Effector memory CD8-positive, alpha-beta T cell (primary cell): ENCODE data around the gene MACROD2.

Source experiments
- ATAC-seq: fragments of 150-1000 bp; cut with Tn5 transposase; replicated peaks from 2 replicates; pipeline ENCODE4 v1.10.0; 2021; ENCODE audit warnings: mild to moderate bottlenecking, moderate library complexity
- DNase-seq, 3 experiments: peaks; one replicate each; pipeline ENCODE4 v3.0.0; 2021
- H3K27ac Mint-ChIP-seq, 2 donors: one replicate each; pipeline ENCODE4 v1.8.0; 2022; ENCODE audit warnings: mild to moderate bottlenecking in 2 of 2, mixed read lengths in 2 of 2, moderate library complexity in 2 of 2
- H3K27me3 Mint-ChIP-seq, 2 donors: one replicate each; pipeline ENCODE4 v1.8.0; 2022; ENCODE audit warnings: mixed read lengths in 2 of 2
- H3K36me3 Mint-ChIP-seq: one replicate; pipeline ENCODE4 v1.8.0; 2022; ENCODE audit warnings: mild to moderate bottlenecking, moderate library complexity, mixed read lengths; ENCODE audit not compliant: insufficient read depth
- H3K4me1 Mint-ChIP-seq, 2 donors: one replicate each; pipeline ENCODE4 v1.8.0; 2022; ENCODE audit warnings: low read depth in 2 of 2, mixed read lengths in 2 of 2
- H3K4me3 Mint-ChIP-seq, 2 donors: one replicate each; pipeline ENCODE4 v1.8.0; 2022; ENCODE audit warnings: mild to moderate bottlenecking in 2 of 2, mixed read lengths in 2 of 2, moderate library complexity in 2 of 2
- H3K9me3 Mint-ChIP-seq, 2 donors: one replicate each; pipeline ENCODE4 v1.8.0; 2022; ENCODE audit warnings: mixed read lengths in 2 of 2

The MACROD2 gene

DNA sequence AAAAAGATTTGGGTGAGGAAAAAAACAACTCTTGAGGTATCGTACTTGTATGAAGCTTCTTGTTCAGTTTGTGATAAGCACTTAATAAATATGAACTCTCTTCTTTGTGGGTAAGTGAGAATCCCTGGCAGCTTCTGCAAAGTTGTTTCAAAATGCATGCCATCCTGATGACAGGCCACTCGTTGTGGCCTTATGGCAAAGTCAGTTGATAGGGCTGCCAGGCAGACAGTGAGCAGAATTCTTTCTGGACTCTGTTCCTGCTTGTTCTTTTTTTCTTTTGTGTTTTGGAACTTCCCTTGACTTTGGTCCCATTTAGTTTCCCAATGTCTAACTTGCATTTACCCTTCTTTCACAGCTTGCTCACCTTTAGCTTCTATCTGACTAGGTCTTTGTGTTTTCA, 1325.6 kb downstream of the MACROD2 start:
- no peak for DNase-seq
- H3K27ac Mint-ChIP-seq, result no peak overlapping the region
- H3K9me3 Mint-ChIP-seq, result peaks cover 3 to 20% of the 10 kb centered on the region in 2 donors
- H3K4me3 Mint-ChIP-seq, result no peak overlapping the region
- no peak for ATAC-seq
- H3K4me1 Mint-ChIP-seq, result no peaks in the 10 kb centered on the region
- peaks cover 4% of the 10 kb centered on the region for H3K36me3 Mint-ChIP-seq
- no peaks in the 10 kb centered on the region for H3K27me3 Mint-ChIP-seq

DNA sequence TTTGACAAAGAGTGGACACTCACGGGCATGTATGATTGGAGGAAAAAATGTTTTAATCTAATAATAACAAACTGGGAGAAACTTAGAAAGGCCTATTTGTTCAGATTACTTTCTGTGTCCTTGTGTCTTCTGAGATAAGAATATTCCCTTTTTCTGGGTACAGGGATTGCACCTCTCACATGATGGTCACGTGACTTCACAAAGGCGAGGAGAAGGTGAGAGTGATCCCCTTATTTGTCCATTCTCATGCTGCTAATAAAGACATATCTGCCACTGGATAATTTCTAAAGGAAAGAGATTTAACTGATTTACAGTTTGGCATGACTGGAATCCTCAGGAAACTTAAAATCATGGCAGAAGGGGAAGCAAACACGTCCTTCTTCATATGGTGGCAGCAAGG, 1331.8 kb downstream of the MACROD2 start:
- no peak overlapping the region for H3K27ac Mint-ChIP-seq
- ATAC-seq (no peak), DNase-seq (no peak)
- no peak overlapping the region for H3K4me3 Mint-ChIP-seq
- no peaks in the 10 kb centered on the region for H3K27me3 Mint-ChIP-seq
- H3K4me1 Mint-ChIP-seq, result no peaks in the 10 kb centered on the region
- H3K36me3 Mint-ChIP-seq, result peaks cover 4% of the 10 kb centered on the region
- H3K9me3 Mint-ChIP-seq, result peaks cover 4 to 13% of the 10 kb centered on the region in 2 donors

DNA sequence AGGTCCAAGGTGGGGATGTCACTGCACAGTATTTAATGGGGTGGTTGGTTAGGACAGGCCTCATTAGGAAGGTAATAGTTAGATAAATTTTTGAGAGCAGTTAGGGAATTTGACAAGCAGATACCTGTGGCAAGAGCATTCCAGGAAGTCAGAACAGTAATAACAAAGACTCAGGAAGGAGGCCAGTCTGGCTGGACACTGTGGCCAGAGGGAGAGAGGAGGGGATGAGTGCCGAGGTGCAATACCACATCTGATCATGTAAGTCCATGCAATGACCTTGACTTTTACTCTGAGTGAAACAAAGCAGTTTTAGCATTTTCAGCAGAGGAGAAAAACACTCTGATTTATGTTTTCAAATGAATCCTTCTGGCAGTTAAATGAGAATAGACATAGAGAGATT, 1332.8 kb downstream of the MACROD2 start:
- Mint-ChIP-seq H3K27me3 (no peaks in the 10 kb centered on the region), H3K9me3 (peaks cover 4 to 13% of the 10 kb centered on the region in 2 donors), H3K4me1 (no peaks in the 10 kb centered on the region), H3K27ac (no peak overlapping the region), H3K4me3 (no peak overlapping the region), H3K36me3 (peaks cover 4% of the 10 kb centered on the region)
- ATAC-seq (no peak), DNase-seq (no peak)

DNA sequence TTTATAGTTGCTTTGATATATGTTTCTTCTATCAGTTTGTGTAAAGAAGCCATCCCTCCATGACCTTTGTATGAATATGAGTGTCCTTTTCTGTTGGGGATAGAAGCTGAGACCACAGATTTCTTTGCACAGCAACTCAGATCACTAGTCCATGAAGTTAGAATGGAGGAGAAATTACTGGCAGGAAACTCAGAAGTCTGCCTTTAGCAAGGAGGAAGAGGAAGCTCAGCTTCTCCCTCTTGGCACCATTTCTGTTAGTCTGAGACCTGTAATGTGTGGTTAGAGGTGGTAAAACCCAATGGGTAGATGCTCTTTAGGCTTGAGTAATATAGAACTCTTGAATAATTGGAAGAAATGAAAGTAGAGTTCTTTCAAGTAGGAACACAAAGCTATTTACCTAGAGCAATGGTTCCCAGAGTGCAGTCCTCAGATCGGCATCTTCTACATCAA, 1337.4 kb downstream of the MACROD2 start:
- H3K9me3 Mint-ChIP-seq, result peaks cover under 1 to 1% of the 10 kb centered on the region in 2 donors
- H3K36me3 Mint-ChIP-seq, result no peaks in the 10 kb centered on the region
- H3K4me1 Mint-ChIP-seq, result no peaks in the 10 kb centered on the region
- DNase-seq (no peak), ATAC-seq (no peak)
- H3K27ac Mint-ChIP-seq, result no peak overlapping the region
- no peaks in the 10 kb centered on the region for H3K27me3 Mint-ChIP-seq
- no peak overlapping the region for H3K4me3 Mint-ChIP-seq

DNA sequence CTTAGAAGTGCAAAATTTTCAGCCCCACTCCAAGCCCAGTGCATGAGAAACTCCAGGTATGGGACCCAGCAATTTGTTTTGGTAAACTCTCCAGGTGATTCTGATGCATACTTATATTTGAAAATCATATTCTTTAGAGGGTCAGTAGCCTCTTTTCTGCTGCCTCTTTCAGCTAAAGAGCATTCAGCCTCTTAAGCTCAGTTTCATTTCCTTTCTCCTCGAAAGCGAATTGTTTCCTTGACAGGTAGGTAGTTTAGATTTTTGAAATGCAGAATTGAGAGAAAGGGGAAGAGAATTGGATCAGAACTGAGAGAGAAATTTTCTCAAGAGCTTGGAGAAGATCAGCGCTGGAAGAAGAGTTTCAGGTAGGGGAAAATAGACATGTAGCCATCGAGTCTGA, 1337.9 kb downstream of the MACROD2 start:
- H3K27me3 Mint-ChIP-seq, result no peaks in the 10 kb centered on the region
- H3K4me1 Mint-ChIP-seq, result no peaks in the 10 kb centered on the region
- H3K27ac Mint-ChIP-seq, result no peak overlapping the region
- no peak for DNase-seq
- no peaks in the 10 kb centered on the region for H3K36me3 Mint-ChIP-seq
- peaks cover 1 to 5% of the 10 kb centered on the region in 2 donors for H3K9me3 Mint-ChIP-seq
- H3K4me3 Mint-ChIP-seq, result no peak overlapping the region
- ATAC-seq, result no peak

DNA sequence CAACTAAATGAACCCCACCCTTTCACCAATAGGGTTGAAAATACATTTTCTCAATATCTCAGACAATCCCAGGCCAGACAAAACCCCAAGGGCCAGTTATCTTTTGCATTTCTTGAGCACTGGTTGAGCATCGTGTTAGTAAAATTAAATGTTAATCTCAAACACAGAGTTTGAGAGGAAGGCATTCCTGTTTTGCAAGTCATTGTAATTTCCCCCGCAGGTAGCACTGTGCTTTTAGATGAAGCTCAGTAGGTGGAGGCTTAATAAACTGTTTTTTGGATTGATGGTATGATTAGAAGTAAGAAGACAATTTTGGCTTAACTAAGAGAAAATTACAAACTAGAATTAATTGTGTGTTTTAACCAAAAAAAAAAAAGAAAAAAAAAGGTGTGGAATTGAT, 1340.7 kb downstream of the MACROD2 start:
- Mint-ChIP-seq H3K4me3 (no peak overlapping the region), H3K9me3 (peaks cover 0 to 7% of the 10 kb centered on the region in 2 donors), H3K27ac (no peak overlapping the region), H3K36me3 (no peaks in the 10 kb centered on the region), H3K4me1 (no peaks in the 10 kb centered on the region), H3K27me3 (no peaks in the 10 kb centered on the region)
- ATAC-seq (no peak), DNase-seq (no peak)

DNA sequence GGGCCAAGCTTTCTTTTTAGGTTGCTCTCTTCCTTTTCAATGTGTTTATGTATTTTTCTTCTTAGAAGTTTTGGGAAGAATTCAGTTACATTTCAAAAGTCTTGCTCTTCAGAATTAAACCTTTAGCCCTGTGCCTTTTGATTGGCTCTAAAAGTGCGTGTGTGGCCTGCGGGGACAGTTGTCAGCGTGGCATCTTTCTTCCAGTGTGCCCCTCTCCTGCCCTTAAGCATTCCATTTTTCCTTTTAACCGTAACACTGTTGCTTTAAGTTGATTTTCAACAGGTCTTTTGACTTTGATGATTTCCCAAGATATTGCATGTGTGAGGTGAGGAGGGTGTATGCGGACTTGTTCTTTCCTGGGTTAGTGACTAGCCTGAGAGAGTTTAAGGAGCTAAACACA, 1341.2 kb downstream of the MACROD2 start:
- H3K27me3 Mint-ChIP-seq, result no peaks in the 10 kb centered on the region
- no peak for ATAC-seq
- H3K4me3 Mint-ChIP-seq, result no peak overlapping the region
- no peaks in the 10 kb centered on the region for H3K36me3 Mint-ChIP-seq
- no peak for DNase-seq
- peaks cover 0 to 7% of the 10 kb centered on the region in 2 donors for H3K9me3 Mint-ChIP-seq
- H3K4me1 Mint-ChIP-seq, result no peaks in the 10 kb centered on the region
- no peak overlapping the region for H3K27ac Mint-ChIP-seq

DNA sequence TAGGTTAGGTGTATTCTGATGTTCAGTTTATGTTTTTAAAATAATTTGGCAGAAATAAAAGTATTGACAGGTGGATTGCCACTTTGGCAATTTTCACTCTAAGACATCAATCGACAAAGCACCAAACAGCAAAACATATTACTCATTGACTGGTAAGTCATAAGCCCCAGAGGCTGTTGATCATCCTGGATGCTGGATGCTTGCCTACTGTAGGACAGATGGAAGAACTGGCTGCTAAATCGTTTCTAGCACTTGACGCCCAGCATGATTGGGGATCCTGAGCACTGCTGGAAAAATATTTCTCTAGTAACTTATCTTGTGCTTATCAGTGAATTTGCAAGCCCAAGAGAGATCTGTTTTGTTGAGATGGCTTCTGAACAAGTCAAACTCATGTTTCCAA, 1343.9 kb downstream of the MACROD2 start:
- Mint-ChIP-seq H3K27me3 (no peaks in the 10 kb centered on the region), H3K4me1 (no peaks in the 10 kb centered on the region), H3K9me3 (peaks cover 3 to 19% of the 10 kb centered on the region in 2 donors), H3K27ac (no peak overlapping the region), H3K36me3 (no peaks in the 10 kb centered on the region), H3K4me3 (no peak overlapping the region)
- DNase-seq, result no peak
- ATAC-seq, result no peak

DNA sequence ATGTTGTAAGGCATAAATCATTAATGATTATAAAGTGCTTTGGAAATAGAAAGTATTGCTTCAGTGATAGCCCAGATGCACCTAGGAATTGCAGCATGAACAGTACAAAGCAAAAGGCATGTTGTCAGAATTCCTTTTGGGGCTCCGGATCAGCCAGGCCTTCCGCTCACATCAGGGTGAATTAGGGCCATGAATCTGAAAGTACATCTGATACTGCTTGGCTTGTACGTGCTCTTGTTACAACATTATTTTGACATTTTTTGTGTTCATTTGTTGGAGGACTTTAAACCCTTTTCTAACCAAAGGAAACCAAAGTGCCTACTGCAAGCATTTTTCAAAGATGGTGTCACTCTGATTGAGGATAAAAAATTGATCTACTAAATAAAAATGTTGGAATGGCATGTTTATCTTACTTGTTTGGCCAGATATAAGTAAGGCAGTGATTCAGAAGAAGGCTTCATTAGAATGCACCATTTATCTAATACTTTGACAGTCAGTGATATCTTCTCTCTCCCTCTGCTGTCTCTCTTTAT, 1347.7 kb downstream of the MACROD2 start:
- DNase-seq (no peak), ATAC-seq (no peak)
- Mint-ChIP-seq H3K27me3 (no peaks in the 10 kb centered on the region), H3K4me1 (no peaks in the 10 kb centered on the region), H3K9me3 (peaks cover 3 to 17% of the 10 kb centered on the region in 2 donors), H3K36me3 (no peaks in the 10 kb centered on the region), H3K27ac (no peak overlapping the region), H3K4me3 (no peak overlapping the region)

DNA sequence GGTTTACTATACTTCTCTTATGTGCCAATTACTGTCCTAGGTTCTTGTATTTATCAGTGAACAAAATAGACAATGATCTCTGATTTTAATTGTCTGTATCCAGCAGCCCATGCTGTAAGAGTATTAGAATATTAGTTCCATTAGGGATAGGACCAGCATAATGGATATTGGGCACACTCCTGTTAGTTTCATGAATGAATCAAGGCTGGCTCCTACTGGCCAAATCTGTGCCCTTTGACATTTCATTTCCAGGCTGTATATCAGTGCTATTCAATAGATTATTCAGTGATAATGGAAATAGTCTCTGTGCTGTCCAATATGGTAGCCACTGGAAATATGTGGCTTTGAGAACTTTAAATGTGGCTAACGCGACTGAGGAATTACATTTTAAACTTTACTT, 1350.0 kb downstream of the MACROD2 start:
- DNase-seq, result no peak

DNA sequence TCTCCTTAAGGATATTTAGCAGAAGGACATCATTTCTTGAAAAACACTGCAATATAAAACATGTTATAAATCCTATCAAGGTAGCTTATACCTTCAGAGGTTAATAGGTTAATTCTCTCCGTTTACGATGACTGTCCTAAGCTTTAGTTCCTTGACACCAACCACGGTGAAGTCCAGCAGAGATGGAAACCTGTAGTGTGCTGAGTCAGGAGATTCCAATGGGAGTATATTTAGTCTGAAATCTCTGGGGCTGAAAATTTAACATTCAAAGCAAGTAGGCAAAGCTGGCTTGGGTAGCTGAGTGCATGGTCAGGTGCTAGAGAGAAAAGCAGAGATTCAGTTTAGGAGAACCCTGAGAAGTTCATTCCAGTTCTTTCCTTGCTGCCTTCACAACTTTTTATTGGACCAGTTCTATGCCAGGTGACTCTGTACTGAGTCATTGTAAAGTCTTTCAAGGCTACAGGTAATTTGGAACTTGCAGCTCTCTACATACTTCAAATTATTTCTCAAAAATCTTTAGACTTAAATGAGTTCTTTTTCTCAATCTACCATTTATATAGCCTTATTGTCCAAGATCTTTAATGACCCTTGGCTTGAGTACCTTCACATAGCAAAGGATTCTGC, 1351.5 kb downstream of the MACROD2 start:
- H3K4me1 Mint-ChIP-seq, result no peaks in the 10 kb centered on the region
- no peak overlapping the region for H3K27ac Mint-ChIP-seq
- ATAC-seq (no peak), DNase-seq (no peak)
- H3K4me3 Mint-ChIP-seq, result no peak overlapping the region
- H3K27me3 Mint-ChIP-seq, result no peaks in the 10 kb centered on the region
- peaks cover 7 to 28% of the 10 kb centered on the region in 2 donors for H3K9me3 Mint-ChIP-seq
- H3K36me3 Mint-ChIP-seq, result peaks cover 5% of the 10 kb centered on the region

More for the DNA sequence above, 1350.0 kb downstream of the MACROD2 start:
- Mint-ChIP-seq H3K27ac (no peak overlapping the region), H3K36me3 (peaks cover 5% of the 10 kb centered on the region), H3K27me3 (no peaks in the 10 kb centered on the region), H3K4me1 (no peaks in the 10 kb centered on the region), H3K9me3 (peaks cover 7 to 28% of the 10 kb centered on the region in 2 donors), H3K4me3 (no peak overlapping the region)
- ATAC-seq, result no peak

DNA sequence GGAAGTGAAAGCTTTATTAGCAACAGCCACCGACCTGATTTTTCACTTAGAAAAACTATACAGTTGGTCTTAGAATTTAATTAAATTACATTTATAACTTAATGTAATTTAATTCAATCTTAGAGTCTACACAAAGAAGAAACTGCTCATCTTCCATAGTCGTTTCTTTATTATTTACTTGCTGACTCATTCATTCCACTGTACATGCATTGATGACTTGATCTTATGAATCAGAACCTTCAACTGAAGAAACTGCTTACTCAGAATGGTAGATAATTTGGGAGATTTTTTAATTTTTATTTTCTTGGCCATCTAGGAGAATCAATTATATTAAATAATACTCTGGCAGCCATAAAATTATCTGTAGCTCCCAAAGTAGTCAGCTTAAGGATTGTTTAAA, 1363.7 kb downstream of the MACROD2 start:
- ATAC-seq (no peak), DNase-seq (no peak)
- H3K4me1 Mint-ChIP-seq, result no peaks in the 10 kb centered on the region
- no peaks in the 10 kb centered on the region for H3K36me3 Mint-ChIP-seq
- no peak overlapping the region for H3K27ac Mint-ChIP-seq
- H3K9me3 Mint-ChIP-seq, result peaks cover 2 to 7% of the 10 kb centered on the region in 2 donors
- H3K4me3 Mint-ChIP-seq, result no peak overlapping the region
- H3K27me3 Mint-ChIP-seq, result no peaks in the 10 kb centered on the region

DNA sequence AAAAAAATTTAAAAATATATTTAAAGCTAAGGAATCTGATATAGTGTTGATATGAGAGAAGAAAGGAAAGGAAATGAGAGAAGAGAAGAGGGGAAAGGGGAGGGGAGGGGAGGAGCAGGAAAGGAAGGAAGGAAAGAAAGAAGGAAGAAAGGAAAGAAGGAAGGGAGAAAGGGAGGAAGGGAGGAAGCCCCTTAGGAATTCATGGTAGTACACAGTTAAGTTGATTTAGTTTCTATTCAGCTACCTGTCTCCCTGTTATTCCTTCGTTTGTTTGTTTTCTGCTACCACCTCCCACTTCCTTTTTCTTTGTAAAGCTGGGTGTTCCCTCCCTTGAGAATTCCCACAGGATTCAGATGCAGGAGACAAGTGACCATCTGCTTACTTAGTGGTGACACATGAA, 1367.5 kb downstream of the MACROD2 start:
- no peak for ATAC-seq
- H3K9me3 Mint-ChIP-seq, result peaks cover 7 to 9% of the 10 kb centered on the region in 2 donors
- H3K4me1 Mint-ChIP-seq, result no peaks in the 10 kb centered on the region
- no peak overlapping the region for H3K4me3 Mint-ChIP-seq
- no peak overlapping the region for H3K27ac Mint-ChIP-seq
- no peaks in the 10 kb centered on the region for H3K27me3 Mint-ChIP-seq
- DNase-seq, result no peak
- H3K36me3 Mint-ChIP-seq, result no peaks in the 10 kb centered on the region

DNA sequence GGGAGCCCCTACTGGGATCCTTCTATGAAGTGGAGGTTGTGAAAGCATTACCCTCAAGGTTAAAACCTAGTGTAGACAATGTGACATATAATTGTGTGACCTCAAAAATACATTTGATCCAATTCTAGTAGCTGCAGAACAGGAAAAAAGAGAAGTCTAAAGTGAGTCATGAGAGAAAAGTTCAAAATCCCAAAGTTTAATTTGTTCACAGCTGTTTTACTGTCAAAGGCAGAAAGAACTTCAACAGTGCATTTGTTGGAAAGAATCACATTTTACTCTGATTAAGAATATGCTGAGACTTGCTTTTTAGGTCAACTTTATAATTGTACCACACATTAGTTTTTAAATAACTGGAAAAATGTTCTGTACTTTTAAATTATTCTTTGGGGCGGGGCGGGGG, 1369.5 kb downstream of the MACROD2 start:
- DNase-seq (no peak), ATAC-seq (no peak)
- H3K4me3 Mint-ChIP-seq, result no peak overlapping the region
- H3K27ac Mint-ChIP-seq, result no peak overlapping the region
- no peaks in the 10 kb centered on the region for H3K4me1 Mint-ChIP-seq
- H3K27me3 Mint-ChIP-seq, result no peaks in the 10 kb centered on the region
- peaks cover 7% of the 10 kb centered on the region in 2 donors for H3K9me3 Mint-ChIP-seq
- H3K36me3 Mint-ChIP-seq, result no peaks in the 10 kb centered on the region
